GM23338 (cell line): ENCODE results near the gene DPEP3. TPM values are rescaled to one million over a fixed set of nuclear protein-coding genes. Genes with fewer than 3 reads are reported as not detected.
A peak's percentile ranks its signal among the peaks of the same experiment; 100 is the strongest.

Experiments used
- ATAC-seq: fragments of 200-7000 bp; cut with Tn5 transposase; 3 replicates; pipeline ENCODE4 v1.9.1; 2020
- DNase-seq: peaks from one replicate; pipeline ENCODE4 v3.0.0-alpha.2; 2015; ENCODE audit warnings: low spot score
- H2AFZ ChIP-seq: fragments of 200-600 bp; sonication (generic); 2 replicates; pipeline ENCODE4 v1.8.0; 2016; ENCODE audit warnings: antibody characterized with exemption, mild to moderate bottlenecking, moderate library complexity
- H3F3A ChIP-seq: fragments of 200-600 bp; sonication (generic); replicated peaks from 2 replicates; pipeline ENCODE4 v1.8.0; 2017; ENCODE audit warnings: antibody characterized with exemption, mixed run types, low read depth
- H3K27ac ChIP-seq: fragments of 200-600 bp; sonication (generic); 2 replicates; pipeline ENCODE4 v1.6.1; 2016; ENCODE audit warnings: low read depth
- H3K27me3 ChIP-seq: fragments of 200-600 bp; sonication (generic); 2 replicates; pipeline ENCODE4 v1.8.0; 2016; ENCODE audit warnings: mild to moderate bottlenecking, mixed run types, moderate library complexity; ENCODE audit not compliant: insufficient read depth
- H3K36me3 ChIP-seq: fragments of 200-600 bp; sonication (generic); 2 replicates; pipeline ENCODE4 v1.8.0; 2016; ENCODE audit warnings: mild to moderate bottlenecking; ENCODE audit not compliant: insufficient read depth
- H3K4me1 ChIP-seq: fragments of 200-600 bp; sonication (generic); 2 replicates; pipeline ENCODE4 v1.8.0; 2016; ENCODE audit warnings: mild to moderate bottlenecking, moderate library complexity; ENCODE audit not compliant: insufficient read depth
- H3K4me2 ChIP-seq: fragments of 200-600 bp; sonication (generic); 2 replicates; pipeline ENCODE4 v1.7.1; 2017; ENCODE audit warnings: mixed run types
- H3K4me3 ChIP-seq: fragments of 200-600 bp; sonication (generic); 2 replicates; pipeline ENCODE4 v1.6.1; 2016; ENCODE audit warnings: mixed run types
- H3K79me2 ChIP-seq: fragments of 200-600 bp; sonication (generic); replicated peaks from 2 replicates; pipeline ENCODE4 v1.8.0; 2017; ENCODE audit warnings: mild to moderate bottlenecking; ENCODE audit not compliant: insufficient read depth
- H3K9me2 ChIP-seq: fragments of 200-600 bp; sonication (generic); 2 replicates; pipeline ENCODE4 v1.8.0; 2017; ENCODE audit not compliant: insufficient read depth
- H4K20me1 ChIP-seq: fragments of 200-600 bp; sonication (generic); replicated peaks from 2 replicates; pipeline ENCODE4 v1.8.0; 2017; ENCODE audit warnings: mild to moderate bottlenecking; ENCODE audit not compliant: insufficient read depth
- H3K27ac Mint-ChIP-seq: 2 replicates; pipeline ENCODE4 v1.8.0; 2020; ENCODE audit warnings: inconsistent platforms, mild to moderate bottlenecking, moderate library complexity, mixed read lengths
- H3K27me3 Mint-ChIP-seq: 3 replicates; pipeline ENCODE4 v1.8.0; 2022; ENCODE audit warnings: low read depth, mild to moderate bottlenecking, moderate library complexity, mixed read lengths, inconsistent platforms; ENCODE audit not compliant: insufficient read depth, poor library complexity
- H3K36me3 Mint-ChIP-seq: 3 replicates; pipeline ENCODE4 v1.8.0; 2021; ENCODE audit warnings: low read depth, mild to moderate bottlenecking, inconsistent platforms, moderate library complexity, mixed read lengths
- H3K4me1 Mint-ChIP-seq: 3 replicates; pipeline ENCODE4 v1.8.0; 2020; ENCODE audit warnings: mild to moderate bottlenecking, inconsistent platforms, mixed read lengths
- H3K4me3 Mint-ChIP-seq: 3 replicates; pipeline ENCODE4 v1.8.0; 2021; ENCODE audit warnings: moderate library complexity, mild to moderate bottlenecking, inconsistent platforms, mixed read lengths
- H3K9me3 Mint-ChIP-seq: 3 replicates; pipeline ENCODE4 v1.8.0; 2020; ENCODE audit warnings: moderate library complexity, mild to moderate bottlenecking, inconsistent platforms, mixed read lengths
- EZH2phosphoT487 ChIP-seq: fragments of 200-600 bp; sonication (generic); IDR thresholded peaks from one replicate; pipeline ENCODE4 v1.8.1; 2018; ENCODE audit warnings: antibody characterized with exemption; ENCODE audit not compliant: unreplicated experiment
- NANOG ChIP-seq: IDR thresholded peaks from 2 replicates; pipeline ENCODE4 v1.6.1; 2016; ENCODE audit warnings: antibody characterized with exemption, borderline replicate concordance
- POLR2AphosphoS5 ChIP-seq: IDR thresholded peaks from 2 replicates; pipeline ENCODE4 v1.6.1; 2016; ENCODE audit warnings: antibody characterized with exemption, low read depth
- ZNF331 ChIP-seq: fragments of 250-450 bp; sonication (Bioruptor Pico); IDR thresholded peaks from 2 replicates; pipeline ENCODE4 v1.5.0; 2020; ENCODE audit warnings: low read depth, mild to moderate bottlenecking, moderate library complexity
- polyA plus RNA-seq: library from polyadenylated mRNA; unstranded; fragments of >200 nt; fragmentation: Nextera tagmentation; extraction: Ambion mirVana; gene quantifications from 2 replicates; pipeline ENCODE4 v1.2.1, GENCODE V29; 2016
- total RNA-seq: library from RNA; depleted of rRNA; stranded (reverse); fragments of >200 nt; shearing (Covaris generic); gene quantifications from 2 replicates; pipeline ENCODE4 v1.2.3, GENCODE V29; 2014
- TF ChIP-seq, protein P1 (sequence below): fragments of 250-450 bp; sonication (Bioruptor Pico); IDR thresholded peaks from 2 replicates; pipeline ENCODE4 v1.5.0; 2020; ENCODE audit warnings: mild to moderate bottlenecking, moderate library complexity
- TF ChIP-seq, protein P2 (sequence below): IDR thresholded peaks from one replicate; pipeline ENCODE4 v1.6.1; 2018; ENCODE audit warnings: antibody characterized with exemption; ENCODE audit not compliant: unreplicated experiment

DPEP3 gene
- total and polyA plus RNA-seq, 2 experiments from 2014 or later, result 8.8 to 18.4 TPM

DNA sequence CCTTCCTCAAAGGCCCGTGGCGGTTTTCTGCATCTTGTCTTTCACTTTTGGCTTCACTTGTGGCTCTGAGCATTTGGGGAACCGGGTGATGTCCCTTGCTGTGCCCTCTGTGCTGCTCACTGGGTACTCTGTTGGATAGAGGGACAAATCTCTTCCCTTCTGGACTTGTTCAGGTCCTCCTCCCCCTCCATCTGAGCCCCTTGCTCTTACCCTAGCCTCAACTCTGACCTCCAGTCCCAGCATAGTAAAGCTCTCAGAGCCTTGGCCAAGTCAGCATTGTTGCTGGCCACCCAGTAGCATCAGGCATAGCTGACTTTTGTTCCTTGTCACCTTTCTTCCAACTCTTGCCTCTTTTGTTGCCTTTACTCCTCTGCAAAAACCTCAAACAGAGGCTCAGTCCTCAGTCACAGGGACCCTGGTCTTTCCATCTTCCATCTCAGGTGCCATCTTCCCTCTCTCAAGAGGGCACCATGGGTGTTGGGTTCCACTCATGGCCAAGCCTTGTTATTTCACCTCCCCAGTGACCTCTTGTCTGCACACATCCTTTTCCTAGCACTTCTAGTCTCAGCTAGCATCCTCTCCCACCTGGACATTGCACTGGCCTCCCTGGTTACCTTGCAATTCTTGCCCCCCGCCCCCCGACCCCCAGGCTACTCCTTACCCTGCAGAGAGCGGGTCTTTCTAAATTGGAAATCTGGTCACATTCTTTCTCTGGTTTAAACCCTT is 43.3 kb downstream of the DPEP3 start:
- Histone ChIP-seq H3K4me2 (peak overlapping the region; percentile 99), H3K27me3 (no peaks in the 10 kb centered on the region), H3K27ac (no peak overlapping the region), H3K4me1 (peaks cover 10% of the 10 kb centered on the region; the same call in 1 of the 2 replicates), H3K36me3 (peaks cover 3% of the 10 kb centered on the region; the same call in 1 of the 2 replicates), H3K4me3 (peak overlapping the region; percentile 98), H2AFZ (no peak overlapping the region), H3K9me2 (no peaks in the 10 kb centered on the region), H3F3A (peaks cover 15% of the 10 kb centered on the region), H3K79me2 (peaks cover 5% of the 10 kb centered on the region; the same call in 1 of the 2 replicates), H4K20me1 (peaks cover 15% of the 10 kb centered on the region)
- no peak for ATAC-seq
- no peak for DNase-seq
- TF ChIP-seq, protein P1, sequence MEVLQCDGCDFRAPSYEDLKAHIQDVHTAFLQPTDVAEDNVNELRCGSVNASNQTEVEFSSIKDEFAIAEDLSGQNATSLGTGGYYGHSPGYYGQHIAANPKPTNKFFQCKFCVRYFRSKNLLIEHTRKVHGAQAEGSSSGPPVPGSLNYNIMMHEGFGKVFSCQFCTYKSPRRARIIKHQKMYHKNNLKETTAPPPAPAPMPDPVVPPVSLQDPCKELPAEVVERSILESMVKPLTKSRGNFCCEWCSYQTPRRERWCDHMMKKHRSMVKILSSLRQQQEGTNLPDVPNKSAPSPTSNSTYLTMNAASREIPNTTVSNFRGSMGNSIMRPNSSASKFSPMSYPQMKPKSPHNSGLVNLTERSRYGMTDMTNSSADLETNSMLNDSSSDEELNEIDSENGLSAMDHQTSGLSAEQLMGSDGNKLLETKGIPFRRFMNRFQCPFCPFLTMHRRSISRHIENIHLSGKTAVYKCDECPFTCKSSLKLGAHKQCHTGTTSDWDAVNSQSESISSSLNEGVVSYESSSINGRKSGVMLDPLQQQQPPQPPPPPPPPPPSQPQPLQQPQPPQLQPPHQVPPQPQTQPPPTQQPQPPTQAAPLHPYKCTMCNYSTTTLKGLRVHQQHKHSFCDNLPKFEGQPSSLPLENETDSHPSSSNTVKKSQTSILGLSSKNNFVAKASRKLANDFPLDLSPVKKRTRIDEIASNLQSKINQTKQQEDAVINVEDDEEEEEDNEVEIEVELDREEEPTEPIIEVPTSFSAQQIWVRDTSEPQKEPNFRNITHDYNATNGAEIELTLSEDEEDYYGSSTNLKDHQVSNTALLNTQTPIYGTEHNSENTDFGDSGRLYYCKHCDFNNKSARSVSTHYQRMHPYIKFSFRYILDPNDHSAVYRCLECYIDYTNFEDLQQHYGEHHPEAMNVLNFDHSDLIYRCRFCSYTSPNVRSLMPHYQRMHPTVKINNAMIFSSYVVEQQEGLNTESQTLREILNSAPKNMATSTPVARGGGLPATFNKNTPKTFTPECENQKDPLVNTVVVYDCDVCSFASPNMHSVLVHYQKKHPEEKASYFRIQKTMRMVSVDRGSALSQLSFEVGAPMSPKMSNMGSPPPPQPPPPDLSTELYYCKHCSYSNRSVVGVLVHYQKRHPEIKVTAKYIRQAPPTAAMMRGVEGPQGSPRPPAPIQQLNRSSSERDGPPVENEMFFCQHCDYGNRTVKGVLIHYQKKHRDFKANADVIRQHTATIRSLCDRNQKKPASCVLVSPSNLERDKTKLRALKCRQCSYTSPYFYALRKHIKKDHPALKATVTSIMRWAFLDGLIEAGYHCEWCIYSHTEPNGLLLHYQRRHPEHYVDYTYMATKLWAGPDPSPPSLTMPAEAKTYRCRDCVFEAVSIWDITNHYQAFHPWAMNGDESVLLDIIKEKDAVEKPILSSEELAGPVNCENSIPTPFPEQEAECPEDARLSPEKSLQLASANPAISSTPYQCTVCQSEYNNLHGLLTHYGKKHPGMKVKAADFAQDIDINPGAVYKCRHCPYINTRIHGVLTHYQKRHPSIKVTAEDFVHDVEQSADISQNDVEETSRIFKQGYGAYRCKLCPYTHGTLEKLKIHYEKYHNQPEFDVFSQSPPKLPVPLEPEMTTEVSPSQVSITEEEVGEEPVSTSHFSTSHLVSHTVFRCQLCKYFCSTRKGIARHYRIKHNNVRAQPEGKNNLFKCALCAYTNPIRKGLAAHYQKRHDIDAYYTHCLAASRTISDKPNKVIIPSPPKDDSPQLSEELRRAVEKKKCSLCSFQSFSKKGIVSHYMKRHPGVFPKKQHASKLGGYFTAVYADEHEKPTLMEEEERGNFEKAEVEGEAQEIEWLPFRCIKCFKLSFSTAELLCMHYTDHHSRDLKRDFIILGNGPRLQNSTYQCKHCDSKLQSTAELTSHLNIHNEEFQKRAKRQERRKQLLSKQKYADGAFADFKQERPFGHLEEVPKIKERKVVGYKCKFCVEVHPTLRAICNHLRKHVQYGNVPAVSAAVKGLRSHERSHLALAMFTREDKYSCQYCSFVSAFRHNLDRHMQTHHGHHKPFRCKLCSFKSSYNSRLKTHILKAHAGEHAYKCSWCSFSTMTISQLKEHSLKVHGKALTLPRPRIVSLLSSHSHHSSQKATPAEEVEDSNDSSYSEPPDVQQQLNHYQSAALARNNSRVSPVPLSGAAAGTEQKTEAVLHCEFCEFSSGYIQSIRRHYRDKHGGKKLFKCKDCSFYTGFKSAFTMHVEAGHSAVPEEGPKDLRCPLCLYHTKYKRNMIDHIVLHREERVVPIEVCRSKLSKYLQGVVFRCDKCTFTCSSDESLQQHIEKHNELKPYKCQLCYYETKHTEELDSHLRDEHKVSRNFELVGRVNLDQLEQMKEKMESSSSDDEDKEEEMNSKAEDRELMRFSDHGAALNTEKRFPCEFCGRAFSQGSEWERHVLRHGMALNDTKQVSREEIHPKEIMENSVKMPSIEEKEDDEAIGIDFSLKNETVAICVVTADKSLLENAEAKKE, result no peak
- TF ChIP-seq, protein P2, sequence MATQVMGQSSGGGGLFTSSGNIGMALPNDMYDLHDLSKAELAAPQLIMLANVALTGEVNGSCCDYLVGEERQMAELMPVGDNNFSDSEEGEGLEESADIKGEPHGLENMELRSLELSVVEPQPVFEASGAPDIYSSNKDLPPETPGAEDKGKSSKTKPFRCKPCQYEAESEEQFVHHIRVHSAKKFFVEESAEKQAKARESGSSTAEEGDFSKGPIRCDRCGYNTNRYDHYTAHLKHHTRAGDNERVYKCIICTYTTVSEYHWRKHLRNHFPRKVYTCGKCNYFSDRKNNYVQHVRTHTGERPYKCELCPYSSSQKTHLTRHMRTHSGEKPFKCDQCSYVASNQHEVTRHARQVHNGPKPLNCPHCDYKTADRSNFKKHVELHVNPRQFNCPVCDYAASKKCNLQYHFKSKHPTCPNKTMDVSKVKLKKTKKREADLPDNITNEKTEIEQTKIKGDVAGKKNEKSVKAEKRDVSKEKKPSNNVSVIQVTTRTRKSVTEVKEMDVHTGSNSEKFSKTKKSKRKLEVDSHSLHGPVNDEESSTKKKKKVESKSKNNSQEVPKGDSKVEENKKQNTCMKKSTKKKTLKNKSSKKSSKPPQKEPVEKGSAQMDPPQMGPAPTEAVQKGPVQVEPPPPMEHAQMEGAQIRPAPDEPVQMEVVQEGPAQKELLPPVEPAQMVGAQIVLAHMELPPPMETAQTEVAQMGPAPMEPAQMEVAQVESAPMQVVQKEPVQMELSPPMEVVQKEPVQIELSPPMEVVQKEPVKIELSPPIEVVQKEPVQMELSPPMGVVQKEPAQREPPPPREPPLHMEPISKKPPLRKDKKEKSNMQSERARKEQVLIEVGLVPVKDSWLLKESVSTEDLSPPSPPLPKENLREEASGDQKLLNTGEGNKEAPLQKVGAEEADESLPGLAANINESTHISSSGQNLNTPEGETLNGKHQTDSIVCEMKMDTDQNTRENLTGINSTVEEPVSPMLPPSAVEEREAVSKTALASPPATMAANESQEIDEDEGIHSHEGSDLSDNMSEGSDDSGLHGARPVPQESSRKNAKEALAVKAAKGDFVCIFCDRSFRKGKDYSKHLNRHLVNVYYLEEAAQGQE, result no peak
- TF ChIP-seq EZH2phosphoT487 (no peak), ZNF331 (CRISPR knock-in tag) (no peak), POLR2AphosphoS5 (no peak), NANOG (no peak)
- Mint-ChIP-seq H3K27me3 (peaks cover 41% of the 10 kb centered on the region), H3K36me3 (peaks cover 22% of the 10 kb centered on the region; the same call in 2 of the 3 replicates), H3K9me3 (0 out of 3 replicates have a peak, but pooled peaks cover 3% of the 10 kb centered on the region), H3K4me1 (peaks cover 25% of the 10 kb centered on the region), H3K4me3 (peak overlapping the region; percentile 100), H3K27ac (peak overlapping the region; percentile 99)
